Right ventricle myocardium inferior (tissue), 1 donor: ENCODE data around the gene YES1. TPM values are rescaled to one million over a fixed set of nuclear protein-coding genes. Genes with fewer than 3 reads are reported as not detected.

ENCODE experiments used
- ATAC-seq: fragments of 200-7000 bp; cut with Tn5 transposase; one replicate; pipeline ENCODE4 v1.9.1; 2020; ENCODE audit warnings: mild to moderate bottlenecking, moderate library complexity
- DNase-seq: peaks from one replicate; pipeline ENCODE4 v3.0.0; 2021; ENCODE audit errors: missing footprints
- intact Hi-C: fragments of 100-400 bp; cut with DNase I; formaldehyde crosslinking; loops from one replicate; pipeline ENCODE4 v1.11.0; 2022
- long read RNA-seq: library from polyadenylated mRNA; unstranded; transcript quantifications from one replicate; pipeline ENCODE4 v2.0.0, GENCODE V29; 2021
- total RNA-seq: library from RNA; stranded (reverse); fragmentation: NEBNext Ultra II Directional; extraction: Animal tissue kit (Norgen Biotek cat#: 25700); gene quantifications from one replicate; pipeline ENCODE4 v1.2.1, GENCODE V29; 2021
- donor health status: DM: no; HTN: yes; CAD: no; lungs with severe emphysema.

The YES1 gene
- total RNA-seq: 23.5 TPM
- long read RNA-seq, full-length matches to known transcripts: 21 of 23 reads
- long read RNA-seq, partial matches to known transcripts: 0 of 23 reads
- long read RNA-seq, other reads (novel, unspliced or antisense): 2 of 23 reads

GRCh38 chr18:811892-812375, at the start of gene YES1:
TSS of gene YES1 (minus strand) at chr18:812242. CDS start at chr18:756827, 55,415 bp downstream.
- intact Hi-C loops: no loop called here
- peak; percentile 84 for DNase-seq
- ATAC-seq: peak; percentile 91

GRCh38 chr18:857986-858385, 45.9 kb upstream of the YES1 start:
- DNase-seq (no peak), ATAC-seq (no peak)
- intact Hi-C loops: no loop called here

GRCh38 chr18:853471-853870, 41.4 kb upstream of the YES1 start:
- intact Hi-C loops: no loop called here
- DNase-seq: no peak
- ATAC-seq: no peak

- intact Hi-C loops: no loop called here
- DNase-seq: no peak
- ATAC-seq: no peak
Observed at GRCh38 chr18:850960-851359, 38.9 kb upstream of the YES1 start.

- intact Hi-C loops: no loop called here
- DNase-seq: no peak
- no peak for ATAC-seq
Observed at GRCh38 chr18:849021-849420, 37.0 kb upstream of the YES1 start.

GRCh38 chr18:848062-848861, 36.2 kb upstream of the YES1 start:
- intact Hi-C loops: no loop called here
- DNase-seq: no peak
- no peak for ATAC-seq

- peak; percentile 44 for ATAC-seq
- intact Hi-C loops: no loop called here
Observed at GRCh38 chr18:845152-845819, 33.2 kb upstream of the YES1 start.

GRCh38 chr18:841647-842370, 29.8 kb upstream of the YES1 start:
- DNase-seq (no peak), ATAC-seq (no peak)
- intact Hi-C loops: no loop called here

More at GRCh38 chr18:845152-845819, 33.2 kb upstream of the YES1 start:
- DNase-seq: no peak

- intact Hi-C loops: no loop called here
- ATAC-seq (no peak), DNase-seq (no peak)
Observed at GRCh38 chr18:840516-840915, 28.5 kb upstream of the YES1 start.

- DNase-seq (no peak), ATAC-seq (no peak)
- intact Hi-C loops: no loop called here
Observed at GRCh38 chr18:840023-840408, 28.0 kb upstream of the YES1 start.

GRCh38 chr18:839224-840022, 27.4 kb upstream of the YES1 start:
- ATAC-seq: peak; percentile 94
- peak; percentile 92 for DNase-seq
- intact Hi-C loops: loop anchor here (1.0 kb wide), 1 partner anchor 215 kb away; no protein-coding TSS in a partner anchor

- DNase-seq (no peak), ATAC-seq (no peak)
- intact Hi-C loops: no loop called here
Observed at GRCh38 chr18:837922-838321, 25.9 kb upstream of the YES1 start.

GRCh38 chr18:834082-834720, 22.2 kb upstream of the YES1 start:
- intact Hi-C loops: no loop called here
- no peak for ATAC-seq

GRCh38 chr18:833197-833596, 21.2 kb upstream of the YES1 start:
- intact Hi-C loops: no loop called here
- DNase-seq (no peak), ATAC-seq (no peak)

More at GRCh38 chr18:834082-834720, 22.2 kb upstream of the YES1 start:
- DNase-seq: no peak

GRCh38 chr18:832085-832681, 20.1 kb upstream of the YES1 start:
- intact Hi-C loops: no loop called here
- peak; percentile 66 for DNase-seq

GRCh38 chr18:830315-830901, 18.4 kb upstream of the YES1 start:
- no peak for DNase-seq
- intact Hi-C loops: loop anchor here (2.0 kb wide), 1 partner anchor 206 kb away; no protein-coding TSS in a partner anchor

More at GRCh38 chr18:832085-832681, 20.1 kb upstream of the YES1 start:
- ATAC-seq: peak; percentile 20

GRCh38 chr18:829432-829831, 17.4 kb upstream of the YES1 start:
- DNase-seq (no peak), ATAC-seq (no peak)
- intact Hi-C loops: no loop called here

More at GRCh38 chr18:830315-830901, 18.4 kb upstream of the YES1 start:
- peak; percentile 55 for ATAC-seq
